ENCODE results near the gene FAM53B. TPM values are rescaled to one million over a fixed set of nuclear protein-coding genes. Genes with fewer than 3 reads are reported as not detected.
A peak's percentile ranks its signal among the peaks of the same experiment; 100 is the strongest.

The FAM53B gene
- total RNA-seq, 4 donors from 2014 or later: 140 to 253 (median 192) TPM

GRCh38 chr10:124677293-124677699, 66.9 kb downstream of the FAM53B start:
- ATAC-seq (no peak), DNase-seq (no peak)
- Histone ChIP-seq H3K9me3 (no peaks in the 10 kb centered on the region), H3K36me3 (peaks cover 0 to 22% of the 10 kb centered on the region in 2 donors), H3K4me3 (no peak overlapping the region), H3K4me1 (peaks cover 88 to 96% of the 10 kb centered on the region in 2 donors), H3K27me3 (no peaks in the 10 kb centered on the region), H3K27ac (peak overlapping the region; percentile 55 to 97 (median 68))
- intact Hi-C loops (cut with DNase I; ENCODE audit: low total_unique reads): no loop called here
- no peak for TF ChIP-seq POLR2A (IDR thresholded peaks at IDR 0.05)
- TF ChIP-seq, protein P1, sequence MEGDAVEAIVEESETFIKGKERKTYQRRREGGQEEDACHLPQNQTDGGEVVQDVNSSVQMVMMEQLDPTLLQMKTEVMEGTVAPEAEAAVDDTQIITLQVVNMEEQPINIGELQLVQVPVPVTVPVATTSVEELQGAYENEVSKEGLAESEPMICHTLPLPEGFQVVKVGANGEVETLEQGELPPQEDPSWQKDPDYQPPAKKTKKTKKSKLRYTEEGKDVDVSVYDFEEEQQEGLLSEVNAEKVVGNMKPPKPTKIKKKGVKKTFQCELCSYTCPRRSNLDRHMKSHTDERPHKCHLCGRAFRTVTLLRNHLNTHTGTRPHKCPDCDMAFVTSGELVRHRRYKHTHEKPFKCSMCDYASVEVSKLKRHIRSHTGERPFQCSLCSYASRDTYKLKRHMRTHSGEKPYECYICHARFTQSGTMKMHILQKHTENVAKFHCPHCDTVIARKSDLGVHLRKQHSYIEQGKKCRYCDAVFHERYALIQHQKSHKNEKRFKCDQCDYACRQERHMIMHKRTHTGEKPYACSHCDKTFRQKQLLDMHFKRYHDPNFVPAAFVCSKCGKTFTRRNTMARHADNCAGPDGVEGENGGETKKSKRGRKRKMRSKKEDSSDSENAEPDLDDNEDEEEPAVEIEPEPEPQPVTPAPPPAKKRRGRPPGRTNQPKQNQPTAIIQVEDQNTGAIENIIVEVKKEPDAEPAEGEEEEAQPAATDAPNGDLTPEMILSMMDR (IDR thresholded peaks at IDR 0.05 in 4 of 5, conservative IDR thresholded peaks at IDR 0.05 in 1 of 5): no peak
- in situ Hi-C loops (cut with MboI; ENCODE audit: low sequenced_read_pairs in 4 of 4): no loop called here

DNA sequence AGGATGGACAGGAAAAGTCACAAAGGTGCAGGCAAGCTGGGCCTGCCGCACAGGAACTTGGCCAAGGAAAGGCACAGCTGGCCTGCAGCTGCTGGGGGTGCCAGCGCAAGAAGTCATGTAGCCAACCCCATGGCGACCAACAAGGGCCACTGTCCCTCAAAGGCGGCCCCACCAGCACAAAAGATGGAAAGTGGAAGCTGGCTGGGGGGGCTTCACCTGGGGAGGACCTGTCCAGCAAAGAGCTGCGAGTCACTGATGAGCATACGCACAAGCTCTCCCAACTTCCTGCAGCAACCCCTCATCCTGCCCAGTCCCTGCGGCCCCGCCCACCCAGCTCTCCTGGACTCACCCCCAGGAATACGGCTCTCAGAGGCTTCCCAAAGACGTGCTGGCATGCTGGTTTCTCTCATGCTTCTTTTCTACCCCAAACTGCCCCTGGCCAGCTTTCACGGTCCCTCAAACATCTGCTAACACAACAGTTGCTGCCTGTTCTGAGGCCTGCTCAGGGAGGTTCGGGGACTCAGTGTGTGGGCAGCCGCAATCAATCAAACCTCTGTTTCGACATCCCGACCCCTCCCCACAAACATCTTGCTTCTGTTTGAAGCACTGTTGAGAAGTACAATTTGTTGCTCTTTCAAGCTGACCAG, 67.6 kb downstream of the FAM53B start:
- no peak for DNase-seq
- peaks cover 96 to 97% of the 10 kb centered on the region in 2 donors for H3K4me1 ChIP-seq

DNA sequence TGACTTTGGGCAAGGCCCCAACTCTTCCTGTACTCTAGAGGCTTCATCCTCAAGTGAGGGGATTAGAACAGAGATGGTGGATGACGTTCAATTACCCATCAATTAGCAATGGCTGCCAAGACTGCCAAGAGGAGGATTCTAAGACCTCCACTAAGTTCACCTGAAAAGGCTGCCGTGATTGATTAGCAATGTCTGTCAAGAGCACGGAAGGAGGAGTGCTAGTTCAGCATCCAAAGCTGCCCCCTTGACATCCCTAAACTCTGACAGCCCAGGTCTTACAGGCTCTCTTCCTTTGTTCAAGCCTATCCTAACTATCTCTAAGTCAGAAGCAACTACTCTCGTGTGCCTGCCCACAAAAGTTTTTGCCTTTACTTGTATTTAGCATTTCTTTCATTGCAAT, 68.4 kb downstream of the FAM53B start:
- Histone ChIP-seq H3K9me3 (no peaks in the 10 kb centered on the region), H3K4me3 (no peak overlapping the region), H3K4me1 (peaks cover 97 to 100% of the 10 kb centered on the region in 2 donors), H3K36me3 (peaks cover 0 to 7% of the 10 kb centered on the region in 2 donors), H3K27me3 (no peaks in the 10 kb centered on the region), H3K27ac (peak overlapping the region; percentile 63 to 97 (median 76))
- no peak for DNase-seq
- in situ Hi-C loops (cut with MboI; ENCODE audit: low sequenced_read_pairs in 4 of 4) (no loop called here), intact Hi-C loops (cut with DNase I; ENCODE audit: low total_unique reads) (no loop called here)
- TF ChIP-seq, protein P1 (IDR thresholded peaks at IDR 0.05 in 4 of 5, conservative IDR thresholded peaks at IDR 0.05 in 1 of 5): no peak
- no peak for TF ChIP-seq POLR2A (IDR thresholded peaks at IDR 0.05)
- no peak for ATAC-seq

More for the DNA sequence above, 67.6 kb downstream of the FAM53B start:
- Histone ChIP-seq H3K9me3 (no peaks in the 10 kb centered on the region), H3K36me3 (peaks cover 0 to 14% of the 10 kb centered on the region in 2 donors), H3K27me3 (no peaks in the 10 kb centered on the region), H3K27ac (peak overlapping the region; percentile 55 to 97 (median 72)), H3K4me3 (no peak overlapping the region)
- intact Hi-C loops (cut with DNase I; ENCODE audit: low total_unique reads): no loop called here
- TF ChIP-seq POLR2A (IDR thresholded peaks at IDR 0.05): no peak
- TF ChIP-seq, protein P1 (IDR thresholded peaks at IDR 0.05 in 4 of 5, conservative IDR thresholded peaks at IDR 0.05 in 1 of 5): no peak
- in situ Hi-C loops (cut with MboI; ENCODE audit: low sequenced_read_pairs in 4 of 4): no loop called here
- no peak for ATAC-seq

DNA sequence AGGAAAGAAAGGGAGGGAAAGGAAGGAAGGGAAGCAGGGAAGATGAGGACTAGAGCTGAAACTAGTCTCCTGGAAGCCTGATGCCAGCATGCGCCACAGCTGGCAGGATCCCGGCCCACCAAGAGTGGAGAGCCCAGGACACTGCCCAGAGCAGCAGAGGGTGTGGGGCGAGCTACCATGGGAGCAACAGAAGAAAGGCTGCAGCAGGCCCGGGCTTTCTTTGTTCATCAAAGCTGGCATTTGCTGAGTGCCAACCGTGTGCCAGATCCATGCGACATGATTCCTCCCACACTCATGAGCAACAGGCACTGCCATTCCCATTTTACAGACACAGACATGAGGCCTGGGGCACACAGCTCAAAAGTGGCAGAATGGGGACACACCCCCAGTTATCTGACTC, 68.9 kb downstream of the FAM53B start:
- Histone ChIP-seq H3K4me1 (peaks cover 97 to 98% of the 10 kb centered on the region in 2 donors), H3K36me3 (peaks cover 0 to 2% of the 10 kb centered on the region in 2 donors), H3K9me3 (no peaks in the 10 kb centered on the region), H3K27me3 (no peaks in the 10 kb centered on the region), H3K4me3 (no peak overlapping the region), H3K27ac (peak overlapping the region; percentile 63 to 97 (median 76))
- in situ Hi-C loops (cut with MboI; ENCODE audit: low sequenced_read_pairs in 4 of 4): no loop called here
- no peak for TF ChIP-seq POLR2A (IDR thresholded peaks at IDR 0.05)
- TF ChIP-seq, protein P1 (IDR thresholded peaks at IDR 0.05 in 4 of 5, conservative IDR thresholded peaks at IDR 0.05 in 1 of 5): no peak
- DNase-seq (no peak), ATAC-seq (peak in 1 of 2 donors; percentile 9)
- intact Hi-C loops (cut with DNase I; ENCODE audit: low total_unique reads): no loop called here

Measured in gastrocnemius medialis (tissue), 4 donors.